ENCODE measurements around the gene ZBTB16.

ZBTB16 gene

DNA sequence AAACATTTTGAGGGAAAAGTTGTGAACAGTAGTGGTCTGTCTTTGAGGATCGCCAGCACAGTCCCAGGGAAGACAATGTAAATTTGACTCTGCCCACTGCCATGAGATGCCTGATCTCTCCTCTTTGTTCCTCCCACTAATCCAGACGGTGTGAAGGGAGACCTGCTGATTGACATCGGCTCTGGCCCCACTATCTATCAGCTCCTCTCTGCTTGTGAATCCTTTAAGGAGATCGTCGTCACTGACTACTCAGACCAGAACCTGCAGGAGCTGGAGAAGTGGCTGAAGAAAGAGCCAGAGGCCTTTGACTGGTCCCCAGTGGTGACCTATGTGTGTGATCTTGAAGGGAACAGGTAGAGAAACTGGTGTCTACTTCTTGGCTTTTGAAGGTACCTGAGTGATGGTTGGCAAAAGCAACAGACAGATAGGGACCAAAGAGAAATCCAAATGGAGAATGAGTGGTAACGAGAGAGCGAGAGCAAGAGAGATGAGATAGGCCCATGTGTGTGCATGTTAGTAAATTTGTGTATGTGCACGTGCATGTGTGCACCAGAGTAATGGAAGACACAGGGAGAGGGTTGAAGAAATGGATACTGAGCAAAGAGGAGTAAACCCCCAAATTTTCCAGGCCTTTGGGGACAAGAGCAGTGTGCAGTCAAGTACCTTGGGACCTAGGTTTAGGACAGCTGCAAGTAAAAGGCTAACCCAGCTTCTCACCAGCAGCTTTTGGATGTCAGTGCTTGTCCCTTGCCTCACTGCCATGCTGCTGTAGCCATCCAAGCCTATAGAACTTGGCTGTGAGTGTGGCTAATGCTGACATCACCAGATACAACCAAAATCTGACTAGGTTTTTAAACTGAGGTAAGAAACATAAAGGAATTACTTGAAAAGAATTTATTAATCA is 238.5 kb downstream of the ZBTB16 start:
- H3K27ac ChIP-seq, result no peak overlapping the region
- TF ChIP-seq, protein P1, sequence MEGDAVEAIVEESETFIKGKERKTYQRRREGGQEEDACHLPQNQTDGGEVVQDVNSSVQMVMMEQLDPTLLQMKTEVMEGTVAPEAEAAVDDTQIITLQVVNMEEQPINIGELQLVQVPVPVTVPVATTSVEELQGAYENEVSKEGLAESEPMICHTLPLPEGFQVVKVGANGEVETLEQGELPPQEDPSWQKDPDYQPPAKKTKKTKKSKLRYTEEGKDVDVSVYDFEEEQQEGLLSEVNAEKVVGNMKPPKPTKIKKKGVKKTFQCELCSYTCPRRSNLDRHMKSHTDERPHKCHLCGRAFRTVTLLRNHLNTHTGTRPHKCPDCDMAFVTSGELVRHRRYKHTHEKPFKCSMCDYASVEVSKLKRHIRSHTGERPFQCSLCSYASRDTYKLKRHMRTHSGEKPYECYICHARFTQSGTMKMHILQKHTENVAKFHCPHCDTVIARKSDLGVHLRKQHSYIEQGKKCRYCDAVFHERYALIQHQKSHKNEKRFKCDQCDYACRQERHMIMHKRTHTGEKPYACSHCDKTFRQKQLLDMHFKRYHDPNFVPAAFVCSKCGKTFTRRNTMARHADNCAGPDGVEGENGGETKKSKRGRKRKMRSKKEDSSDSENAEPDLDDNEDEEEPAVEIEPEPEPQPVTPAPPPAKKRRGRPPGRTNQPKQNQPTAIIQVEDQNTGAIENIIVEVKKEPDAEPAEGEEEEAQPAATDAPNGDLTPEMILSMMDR (IDR thresholded peaks at IDR 0.05), result no peak
- no peak for TF ChIP-seq ZFX (IDR thresholded peaks at IDR 0.05; ENCODE audit: borderline replicate concordance)

GRCh38 chr11:114298710-114299109 is 239.2 kb downstream of the ZBTB16 start:
- TF ChIP-seq, protein P1 (IDR thresholded peaks at IDR 0.05), result no peak
- no peak for TF ChIP-seq ZFX (IDR thresholded peaks at IDR 0.05; ENCODE audit: borderline replicate concordance)
- H3K27ac ChIP-seq, result no peak overlapping the region
